Stimulated activated CD8-positive, alpha-beta memory T cell treated with anti-CD3 and anti-CD28 coated beads, Interleukin-12 subunit alpha, Interleukin-12 subunit beta, amount 100 ng/mL, for 4 hours (primary cell): ENCODE data around the gene GPRIN3.
"Not testable (repeated sequence)": the region's sequence is repeated elsewhere in the genome, so short reads cannot be mapped to it uniquely, and the experiment has no call there.

ENCODE experiments used
- DNase-seq: peaks from one replicate; pipeline ENCODE4 v3.0.0-alpha.2; 2020; ENCODE audit warnings: low read depth

The GPRIN3 gene

DNA sequence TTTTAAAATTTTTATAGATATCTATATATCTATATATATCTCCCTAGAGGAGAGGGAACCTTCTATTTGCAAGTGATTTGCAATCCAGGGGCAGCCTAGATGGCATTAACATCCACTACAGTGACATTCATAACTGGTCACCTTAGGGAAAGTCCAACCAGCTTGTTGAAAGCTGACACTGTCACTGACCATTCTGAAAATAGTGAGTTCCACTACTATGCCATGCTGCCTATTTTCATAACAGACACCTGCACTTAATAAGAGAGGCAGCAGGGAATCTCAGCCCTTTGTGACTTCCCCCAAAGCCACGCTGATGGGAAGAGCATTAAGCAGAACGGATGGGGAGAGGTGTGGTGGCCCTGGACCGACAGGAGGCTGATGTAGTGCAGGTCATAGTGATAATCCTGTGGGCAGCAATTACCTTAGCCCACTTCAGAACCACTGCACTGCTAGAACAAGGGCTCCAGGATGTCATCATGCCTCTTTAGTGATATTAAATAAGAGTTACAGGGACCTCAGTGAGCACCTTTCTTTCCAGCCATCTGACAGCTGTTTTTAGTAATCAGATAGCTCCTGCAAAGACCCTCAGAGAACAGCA, 51.3 kb downstream of the GPRIN3 start:
- DNase-seq, result no peak

DNA sequence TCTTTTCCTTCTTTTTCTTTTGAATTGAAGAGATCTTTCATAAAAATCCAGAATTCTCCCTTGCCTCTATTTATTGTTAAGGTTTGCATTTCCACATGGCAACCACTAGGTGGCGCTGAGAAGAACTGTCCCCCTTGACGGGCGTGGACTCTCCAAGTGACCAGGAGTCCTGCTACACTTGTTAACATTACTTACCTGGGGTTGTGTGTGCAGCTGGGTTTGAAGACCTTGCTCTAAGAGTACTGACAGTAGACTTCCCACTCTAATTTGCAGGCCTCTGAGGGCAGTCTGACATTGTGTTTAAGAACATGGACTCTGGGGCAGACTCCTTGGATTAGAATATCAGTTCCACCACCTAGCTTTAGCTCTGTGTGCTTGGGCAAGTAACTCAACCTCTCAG, 52.8 kb downstream of the GPRIN3 start:
- DNase-seq, result peak; percentile 2

DNA sequence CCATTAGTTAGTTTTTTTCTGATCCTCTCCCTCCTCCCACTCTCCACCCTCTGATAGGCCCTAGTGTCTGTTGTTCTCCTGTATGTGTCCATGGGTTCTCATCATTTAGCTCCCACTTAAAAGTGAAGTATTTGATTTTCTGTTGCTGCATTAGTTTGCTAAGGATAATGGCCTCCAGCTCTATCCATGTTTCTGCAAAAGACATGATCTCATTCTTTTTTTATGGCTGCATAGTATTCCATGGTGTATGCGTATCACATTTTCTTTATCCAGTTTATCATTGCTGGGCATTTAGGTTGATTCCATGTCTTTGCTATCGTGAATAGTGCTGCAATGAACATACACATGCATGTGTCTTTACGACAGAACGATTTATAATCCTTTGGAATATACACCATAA, 53.3 kb downstream of the GPRIN3 start:
- not testable (repeated sequence) for DNase-seq

DNA sequence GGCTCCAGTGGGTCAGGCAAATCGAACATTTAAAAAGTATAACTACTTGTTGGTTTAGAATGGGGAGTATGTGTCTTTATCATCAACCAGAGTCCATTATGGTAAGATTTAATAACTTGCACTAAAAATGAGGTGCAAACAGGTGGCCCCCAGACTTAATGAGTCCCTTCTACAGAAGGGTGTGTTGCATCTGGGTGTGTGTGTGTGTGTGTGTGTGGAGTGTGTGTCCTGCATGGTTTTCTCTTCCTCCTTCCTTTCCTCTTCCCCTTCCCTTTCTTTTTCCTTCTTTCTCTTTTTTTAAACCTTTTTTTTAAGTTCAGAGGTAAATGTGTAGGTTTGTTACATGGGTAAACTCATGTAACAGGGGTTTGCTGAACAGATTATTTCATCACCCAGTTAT, 53.7 kb downstream of the GPRIN3 start:
- DNase-seq, result no peak

DNA sequence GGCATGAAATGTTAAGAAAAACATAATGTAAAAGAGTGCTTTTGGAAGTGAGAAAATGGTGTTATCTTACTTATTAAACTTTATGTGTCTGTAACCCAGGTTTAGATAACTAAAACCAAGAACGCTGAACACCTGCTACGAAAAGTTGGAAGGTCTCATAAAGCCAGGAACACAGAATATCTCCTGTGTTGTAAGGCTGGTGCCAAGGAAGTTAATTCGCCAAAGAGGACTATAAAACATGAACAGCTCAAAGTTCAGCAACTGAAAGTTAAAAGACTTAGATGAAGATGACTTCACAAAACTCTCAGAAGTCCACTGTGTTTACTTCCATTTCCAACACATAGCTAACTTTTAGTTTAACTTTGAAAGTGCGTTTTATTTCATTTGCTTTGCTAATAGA, 54.3 kb downstream of the GPRIN3 start:
- no peak for DNase-seq

DNA sequence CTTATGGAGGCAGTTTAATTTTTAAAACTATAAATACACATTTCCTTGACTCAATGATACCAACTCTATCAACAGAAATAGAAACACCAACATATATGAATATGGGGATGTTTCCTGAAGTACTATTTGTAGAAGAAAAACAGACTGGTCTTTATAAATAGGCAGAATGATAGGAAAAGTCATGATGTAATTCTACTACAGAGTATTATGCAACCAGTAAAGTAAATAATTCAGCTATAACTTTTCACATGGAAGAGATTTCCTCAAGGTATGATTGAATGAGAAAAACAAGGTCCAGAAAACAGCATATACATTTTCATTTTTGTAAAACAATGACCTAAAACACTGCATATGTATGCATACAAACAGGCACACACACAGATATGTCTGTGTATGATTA, 56.2 kb downstream of the GPRIN3 start:
- DNase-seq, result no peak

DNA sequence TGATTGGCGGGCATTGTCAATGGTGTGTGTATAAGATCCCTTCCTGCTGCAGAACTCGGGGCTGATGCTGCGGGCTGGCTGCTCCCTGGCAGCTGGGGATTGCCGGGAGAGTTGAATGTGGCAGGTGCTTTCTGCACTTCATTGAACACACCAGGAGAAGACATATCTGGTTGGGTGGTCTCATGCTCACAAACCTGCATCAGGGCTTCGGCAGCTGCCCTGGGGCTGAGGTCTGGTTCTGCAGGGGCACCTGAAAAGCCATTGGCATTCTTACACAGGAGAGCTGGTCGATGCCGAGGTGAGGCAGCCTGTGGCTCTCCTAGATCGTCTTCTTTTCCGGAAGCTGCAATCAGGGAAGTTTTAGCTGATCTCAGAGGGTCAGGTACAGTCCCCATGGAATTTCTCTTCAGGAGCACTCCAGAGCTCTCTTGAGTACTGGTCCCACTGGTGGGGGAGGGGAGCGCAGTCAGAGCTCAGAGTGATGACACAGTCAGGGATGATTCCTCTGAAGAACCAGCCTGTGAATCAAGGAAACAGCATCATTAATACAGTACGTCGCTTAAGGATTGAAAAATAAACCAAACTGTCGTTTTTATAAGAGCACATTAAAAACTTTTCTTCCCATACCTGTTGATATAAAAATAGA, 57.8 kb downstream of the GPRIN3 start:
- no peak for DNase-seq

DNA sequence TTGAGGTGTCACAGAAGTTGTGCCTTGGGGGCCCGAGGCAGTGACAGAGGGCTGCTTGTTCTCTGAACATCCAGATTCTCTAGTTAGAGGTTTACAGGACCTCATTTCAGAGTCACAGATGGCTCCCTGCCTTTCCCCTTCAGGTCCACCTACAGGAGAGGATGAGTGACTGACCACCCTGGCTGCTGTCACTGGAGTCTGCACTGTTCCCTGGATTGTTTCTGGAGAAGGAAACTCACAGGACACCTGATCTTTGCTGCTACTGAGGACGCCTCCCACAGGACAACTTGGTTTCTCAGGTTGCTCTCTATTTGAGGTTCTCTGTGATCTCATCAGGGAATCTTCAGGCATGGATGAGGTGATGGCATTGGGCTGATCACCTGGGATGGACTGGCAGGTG, 58.3 kb downstream of the GPRIN3 start:
- DNase-seq, result no peak

DNA sequence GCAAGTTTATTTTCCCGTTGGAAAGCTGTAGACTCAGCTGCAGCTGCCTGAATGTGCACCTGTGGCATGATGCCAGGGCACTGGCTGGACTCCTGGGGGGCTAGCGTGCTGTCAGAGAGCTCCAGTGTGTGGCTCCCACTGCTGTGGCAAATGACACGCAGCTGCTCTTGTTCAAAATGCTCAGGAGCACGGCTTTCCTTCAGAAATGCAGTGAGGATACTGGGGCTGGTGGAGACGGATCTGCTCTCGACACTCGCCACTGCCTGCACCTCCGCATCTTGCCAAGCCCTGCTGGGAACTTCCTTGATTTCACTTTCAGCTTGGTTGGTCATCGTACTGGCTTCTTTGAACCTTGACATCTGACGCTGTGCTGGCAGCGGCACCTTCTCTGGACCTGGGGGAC, 58.7 kb downstream of the GPRIN3 start:
- no peak for DNase-seq

DNA sequence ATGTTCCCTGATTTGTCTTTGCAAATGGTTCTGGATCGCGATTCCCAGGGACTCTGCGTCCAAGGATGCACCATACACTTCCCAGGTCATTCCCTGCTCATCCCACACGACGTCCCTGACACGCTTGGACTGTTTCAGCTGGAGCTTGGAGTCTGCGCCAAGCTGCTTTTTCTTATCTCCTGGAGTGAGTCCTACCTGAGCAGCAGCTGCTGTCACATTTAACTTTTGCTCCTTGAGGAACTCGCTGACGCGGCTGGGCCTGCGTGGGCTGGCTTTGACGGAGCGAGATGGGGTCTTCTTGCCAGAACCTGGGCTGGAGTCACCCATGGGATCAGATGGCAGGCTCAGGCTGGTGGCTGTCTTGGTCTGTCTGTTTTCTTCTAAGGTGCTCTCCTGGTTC, 59.6 kb downstream of the GPRIN3 start:
- DNase-seq, result no peak

DNA sequence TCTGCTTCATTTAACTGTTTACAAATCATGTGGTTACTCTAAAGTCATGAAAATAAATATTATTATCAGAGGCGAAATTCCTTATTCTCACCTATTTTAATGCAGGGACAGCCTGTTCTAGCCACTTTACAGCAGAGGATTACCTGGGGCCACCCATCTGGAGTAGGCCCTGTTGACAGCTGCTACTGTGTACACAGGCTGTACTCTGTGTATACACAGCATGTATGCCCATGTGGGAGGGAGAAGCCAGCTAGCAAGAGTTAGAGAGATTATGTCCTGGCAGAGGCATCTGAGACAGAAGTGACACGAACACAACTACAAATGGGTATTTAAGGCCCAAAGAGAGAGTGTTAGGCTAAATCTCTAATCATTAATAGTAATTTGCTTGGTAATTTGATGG, 62.1 kb downstream of the GPRIN3 start:
- DNase-seq, result no peak

DNA sequence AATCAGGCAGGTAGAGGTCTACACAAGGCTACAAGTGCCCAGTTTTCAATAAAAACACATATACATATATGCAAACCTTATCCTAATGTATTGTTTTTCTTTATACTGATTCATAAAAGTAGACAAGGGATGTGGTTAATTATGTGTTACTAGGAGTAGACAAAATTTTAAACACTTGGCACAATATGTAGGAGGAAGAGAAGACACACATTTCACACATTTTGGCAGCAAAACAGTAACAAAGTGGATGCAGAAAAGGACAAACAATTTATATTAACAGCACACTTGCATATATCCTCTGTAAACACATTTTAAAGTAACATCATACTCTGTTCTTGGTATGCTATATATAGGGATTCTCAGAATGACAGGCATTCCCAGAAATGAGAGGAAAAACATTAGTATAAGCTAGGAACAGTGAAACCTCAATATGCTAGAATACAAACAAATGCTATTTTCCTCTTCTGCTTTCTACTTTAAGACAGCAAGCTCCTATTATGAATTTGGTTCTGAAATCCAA, 63.8 kb downstream of the GPRIN3 start:
- DNase-seq, result no peak

DNA sequence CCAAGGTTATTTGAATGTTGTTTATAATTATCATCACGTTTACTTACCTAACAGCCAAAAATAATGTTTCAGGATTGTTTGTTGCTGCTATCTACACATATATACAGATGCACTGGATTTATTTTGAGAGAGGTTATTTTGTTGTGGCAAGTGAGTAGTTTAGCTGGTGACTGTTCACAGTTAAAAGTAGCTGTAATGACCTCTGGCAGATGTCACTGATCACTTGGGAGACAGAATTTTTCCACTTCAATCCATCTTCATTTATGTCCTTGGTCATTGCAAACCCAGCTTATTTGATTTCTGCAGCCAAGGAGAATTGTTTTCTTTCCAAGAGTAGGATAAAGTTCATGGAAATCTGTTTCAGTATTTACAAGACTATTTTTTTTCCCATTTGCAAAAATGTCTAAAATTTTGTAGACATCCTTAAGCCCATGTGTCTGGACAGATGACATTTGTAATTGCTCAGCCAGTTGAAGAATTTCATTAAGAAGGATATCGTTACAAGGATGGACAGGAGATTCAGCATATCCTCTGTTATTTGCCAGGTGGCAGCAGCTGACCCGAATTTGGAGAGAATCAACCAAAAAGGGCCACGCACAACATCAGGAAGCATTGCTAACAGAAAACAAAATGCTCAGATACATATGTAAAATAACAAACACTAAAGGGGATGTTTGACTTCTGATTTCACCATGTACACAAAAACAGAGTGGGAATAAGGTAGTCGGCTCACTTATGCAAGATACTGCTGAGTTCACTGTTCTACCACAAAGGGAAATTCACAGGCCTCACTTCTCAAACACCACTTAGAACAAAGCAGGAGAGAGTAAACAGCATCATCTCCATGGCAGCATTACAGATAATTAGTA, 64.5 kb downstream of the GPRIN3 start:
- no peak for DNase-seq

DNA sequence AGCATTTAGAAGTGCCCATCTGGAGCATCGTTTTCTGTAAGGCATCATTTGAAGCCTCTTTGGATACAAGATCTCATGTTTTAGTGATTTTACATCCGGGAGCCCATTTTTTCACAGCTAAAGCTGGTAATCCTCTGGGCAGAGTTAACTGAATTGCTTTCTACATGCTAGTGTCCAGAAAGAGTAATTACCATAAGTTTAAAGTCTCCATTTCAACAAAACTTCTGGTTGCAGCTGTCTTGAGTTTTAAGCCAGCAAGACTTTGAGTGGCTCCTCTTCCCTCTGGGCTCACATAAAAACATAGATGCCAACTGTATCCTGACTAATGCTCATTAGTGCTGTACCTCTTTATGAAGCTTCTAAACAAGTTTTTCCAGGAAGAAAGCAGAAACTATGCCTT, 65.4 kb downstream of the GPRIN3 start:
- no peak for DNase-seq

DNA sequence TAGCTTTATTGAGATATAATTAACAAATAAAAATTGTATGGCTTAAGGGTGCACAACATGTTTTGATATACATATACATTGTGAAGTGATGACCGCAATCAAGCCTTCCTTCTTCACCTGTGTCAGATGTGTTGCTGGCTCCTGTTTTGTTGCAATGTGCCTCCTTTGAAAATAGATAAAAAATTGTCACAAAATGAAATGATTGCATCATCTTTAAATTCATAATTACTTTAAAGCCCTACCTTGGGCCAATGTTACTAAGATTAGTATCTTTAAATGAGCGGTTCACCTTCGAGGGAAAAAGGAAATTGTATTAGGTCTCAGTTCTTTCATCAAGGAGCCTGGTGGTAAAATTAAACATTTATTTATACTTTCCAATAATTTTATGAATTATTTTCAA, 77.3 kb downstream of the GPRIN3 start:
- no peak for DNase-seq

DNA sequence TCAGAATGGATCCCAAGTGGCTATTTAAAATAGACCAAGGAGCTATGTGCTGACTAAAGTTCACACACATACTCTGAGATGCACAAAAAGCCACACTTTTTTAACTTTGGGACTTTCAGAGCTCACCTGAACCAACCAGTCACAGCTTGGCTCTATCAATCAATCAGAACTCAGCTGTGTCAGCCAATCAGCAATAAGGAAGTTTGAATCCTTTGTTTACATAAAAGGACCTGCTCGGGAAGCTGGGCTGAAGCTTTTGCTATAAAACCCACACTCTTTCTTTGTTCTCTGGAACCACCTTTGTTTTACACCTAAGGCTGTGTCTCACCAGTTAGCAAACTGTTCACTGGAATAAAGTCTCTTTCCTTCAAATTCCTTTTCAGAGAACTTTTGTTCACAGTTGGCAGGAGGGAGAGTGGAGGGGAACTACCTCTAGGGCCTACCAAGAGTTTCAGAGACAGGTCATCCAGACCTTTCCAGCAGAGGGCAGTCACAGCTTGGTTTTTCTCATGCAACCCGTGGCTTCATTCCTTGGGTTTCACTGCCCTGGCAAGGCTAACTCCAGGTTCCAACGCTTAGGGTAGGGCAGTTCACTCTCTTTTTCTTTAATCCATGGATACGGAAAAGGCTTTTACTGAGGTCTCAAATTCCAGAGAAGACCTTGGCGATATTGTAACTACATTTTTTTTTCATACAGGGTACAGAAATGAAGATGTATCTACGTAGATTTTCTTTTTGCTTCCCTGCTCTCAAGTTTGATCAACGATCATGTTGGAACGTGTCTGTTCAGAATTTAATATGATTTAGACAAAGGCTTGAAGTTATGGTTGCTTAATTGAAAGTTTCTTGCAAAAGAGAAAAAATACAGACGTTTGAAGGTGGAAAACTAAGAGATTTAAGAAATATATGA, 80.7 kb downstream of the GPRIN3 start:
- peak; percentile 42 for DNase-seq

DNA sequence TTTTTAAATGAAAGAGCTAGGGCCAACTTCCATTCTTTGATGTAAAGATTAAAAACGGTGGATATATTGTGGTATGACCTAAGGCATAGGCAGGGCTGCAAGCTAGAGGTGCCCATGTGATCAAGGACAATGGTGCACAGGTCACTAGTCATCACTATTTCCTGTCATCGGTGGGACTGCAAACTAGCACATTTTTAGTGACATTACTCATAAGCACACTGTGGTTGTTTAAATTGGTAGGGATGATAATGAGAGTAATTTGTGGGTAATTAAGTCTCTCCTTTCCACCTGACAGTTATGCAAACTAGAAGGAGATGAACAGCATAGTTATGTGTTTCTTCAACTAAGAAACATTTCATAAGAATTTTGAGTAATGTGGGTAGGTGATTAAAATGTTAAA, 85.4 kb downstream of the GPRIN3 start:
- no peak for DNase-seq

DNA sequence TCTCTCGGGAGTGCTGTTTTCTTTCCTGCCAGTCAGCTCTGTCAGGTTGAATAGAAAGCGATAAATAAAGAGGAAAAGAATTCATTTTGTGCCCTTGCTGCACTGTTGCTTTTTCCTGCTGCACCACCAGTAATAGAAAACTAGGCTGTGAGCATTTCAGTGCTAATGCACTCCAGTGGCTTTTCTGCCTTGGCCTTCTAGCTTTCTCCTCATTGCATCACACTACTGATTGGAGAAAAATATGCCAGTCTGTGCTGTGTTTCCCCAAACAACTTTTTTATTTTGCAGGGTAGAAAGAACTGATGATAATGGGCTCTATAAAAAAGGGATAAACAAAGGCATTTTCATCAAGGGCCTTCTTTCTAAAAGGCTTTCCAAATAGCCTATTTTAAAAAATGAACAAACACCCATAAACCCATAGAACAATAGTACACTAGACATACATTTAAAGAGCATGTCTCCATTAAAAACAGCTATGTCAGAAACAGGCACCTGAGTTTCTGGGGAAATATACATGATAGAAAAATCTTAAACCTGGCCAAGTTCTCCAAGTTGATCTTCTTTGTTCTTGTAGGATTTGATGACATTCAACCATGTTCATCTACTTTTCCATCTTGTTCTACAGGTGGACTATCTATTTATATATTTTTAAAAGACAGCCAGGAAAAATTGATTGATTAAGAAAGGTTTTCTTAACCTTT, 86.3 kb downstream of the GPRIN3 start:
- DNase-seq, result no peak

DNA sequence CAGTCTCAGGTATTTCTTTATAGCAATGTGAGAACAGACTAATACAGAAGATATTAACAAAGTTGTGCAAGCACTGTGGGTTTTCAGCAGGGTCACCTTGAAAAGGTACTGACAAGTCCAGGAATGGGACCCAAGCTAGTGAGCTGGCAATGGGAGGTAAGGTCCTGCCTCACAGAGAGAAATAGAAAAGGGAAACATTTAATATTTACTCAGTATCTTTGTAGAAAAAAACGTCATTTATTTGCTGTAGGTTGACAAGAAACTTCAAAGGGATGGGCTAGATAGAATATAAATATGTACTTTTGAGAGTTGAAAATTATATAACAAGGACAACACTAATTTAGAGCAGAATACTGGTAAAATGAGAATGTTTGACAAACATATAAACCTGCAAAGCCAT, 89.0 kb downstream of the GPRIN3 start:
- no peak for DNase-seq

DNA sequence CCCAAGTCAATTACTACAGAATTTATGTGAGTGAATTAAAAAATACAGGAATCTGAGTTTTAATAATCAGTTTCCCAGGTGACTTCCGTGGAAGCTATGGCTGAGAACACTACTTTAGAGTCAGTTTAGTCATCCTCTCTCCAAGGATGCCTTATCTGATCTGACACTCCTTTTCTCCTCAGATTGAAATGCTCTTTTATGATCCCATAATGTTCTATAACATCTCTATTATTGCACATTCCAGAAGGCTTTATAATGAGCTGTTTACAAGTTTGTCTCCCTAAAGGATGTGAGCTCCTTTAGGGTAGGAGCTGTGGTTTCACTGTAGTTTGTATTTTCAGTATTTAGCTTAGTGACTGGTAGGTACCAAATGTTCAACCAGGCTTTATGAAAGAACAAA, 90.0 kb downstream of the GPRIN3 start:
- no peak for DNase-seq

DNA sequence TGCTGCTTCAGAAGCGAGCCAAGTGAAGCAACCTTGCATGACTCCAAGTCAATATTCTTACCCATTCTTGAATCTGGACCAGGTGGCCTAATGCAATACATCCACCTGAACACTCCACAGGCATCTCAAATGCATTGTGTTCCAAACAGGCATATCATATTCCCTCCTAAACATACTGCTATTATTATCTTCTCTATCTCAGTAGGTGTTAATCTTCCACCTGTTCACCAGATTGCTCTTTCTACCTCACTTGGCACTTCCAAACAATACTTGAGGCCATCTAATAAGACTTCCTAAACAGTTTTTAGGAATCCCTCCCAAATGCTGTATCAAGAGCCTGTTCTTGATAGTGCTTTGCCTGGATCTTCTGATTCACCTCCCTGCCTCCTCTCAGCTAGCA, 90.7 kb downstream of the GPRIN3 start:
- DNase-seq, result no peak
